Prostate gland (tissue), 2 donors: Measurements from ENCODE around the gene FBN3. TPM values are rescaled to one million over a fixed set of nuclear protein-coding genes. Genes with fewer than 3 reads are reported as not detected.

ENCODE experiments used
- DNase-seq: peaks from one replicate; pipeline ENCODE4 v3.0.0-alpha.2; 2019; ENCODE audit warnings: low spot score
- H3K27ac ChIP-seq, 2 donors: fragments of 200-600 bp; sonication (generic); 2 replicates each; pipeline ENCODE4 v1.5.1; 2017 to 2019
- H3K27me3 ChIP-seq: fragments of 200-600 bp; sonication (generic); replicated peaks from 2 replicates; pipeline ENCODE4 v1.5.1; 2019; ENCODE audit not compliant: insufficient read depth
- H3K36me3 ChIP-seq, 2 donors: fragments of 200-600 bp; sonication (generic); 1 replicate in 1 of 2; 2 replicates in 1 of 2; pipeline versions ENCODE4 v1.5.1 to v1.8.1; 2017 to 2019
- H3K4me1 ChIP-seq: fragments of 200-600 bp; sonication (generic); replicated peaks from 2 replicates; pipeline ENCODE4 v1.5.1; 2019
- H3K4me3 ChIP-seq, 2 donors: fragments of 200-600 bp; sonication (generic); 2 replicates each; pipeline ENCODE4 v1.5.1; 2017 to 2019
- H3K9me3 ChIP-seq: fragments of 200-600 bp; sonication (generic); 2 replicates; pipeline ENCODE4 v1.5.1; 2017
- POLR2A ChIP-seq: fragments of 450-650 bp; IDR thresholded peaks from one replicate; pipeline ENCODE4 v1.6.1; 2016; ENCODE audit warnings: antibody characterized with exemption, mild to moderate bottlenecking
- POLR2AphosphoS5 ChIP-seq: sonication (generic); formaldehyde crosslinking; IDR thresholded peaks from one replicate; pipeline ENCODE4 v1.6.1; 2017; ENCODE audit warnings: antibody characterized with exemption
- WGBS: methylation state at CpG from one replicate; pipeline ENCODE4 v1.1.5; 2018; 5-methylcytosine and 5-hydroxymethylcytosine counted together
- intact Hi-C: fragments of 100-400 bp; cut with DNase I; formaldehyde crosslinking; loops from one replicate; pipeline ENCODE4 v1.14.2; 2022
- total RNA-seq, 2 donors: library from RNA; depleted of rRNA; stranded (reverse); fragments of >200 nt; gene quantifications; one replicate each; pipeline ENCODE4 v1.1.0, GENCODE V29; 2016
- TF ChIP-seq, protein P1 (sequence below), 4 experiments: fragments of 200-600 bp in 2 of 4; fragments of 450-650 bp in 2 of 4; sonication (generic) in 2 of 4; IDR thresholded peaks; 1 replicate in 3 of 4; 2 replicates in 1 of 4; pipeline ENCODE4 v1.5.1; 2016 to 2019; ENCODE audit warnings: antibody characterized with exemption in 4 of 4, mild to moderate bottlenecking in 2 of 4, moderate library complexity in 2 of 4

Gene FBN3
- total RNA-seq, 2 donors from 2014 or later = 3.1 to 5.2 TPM

DNA sequence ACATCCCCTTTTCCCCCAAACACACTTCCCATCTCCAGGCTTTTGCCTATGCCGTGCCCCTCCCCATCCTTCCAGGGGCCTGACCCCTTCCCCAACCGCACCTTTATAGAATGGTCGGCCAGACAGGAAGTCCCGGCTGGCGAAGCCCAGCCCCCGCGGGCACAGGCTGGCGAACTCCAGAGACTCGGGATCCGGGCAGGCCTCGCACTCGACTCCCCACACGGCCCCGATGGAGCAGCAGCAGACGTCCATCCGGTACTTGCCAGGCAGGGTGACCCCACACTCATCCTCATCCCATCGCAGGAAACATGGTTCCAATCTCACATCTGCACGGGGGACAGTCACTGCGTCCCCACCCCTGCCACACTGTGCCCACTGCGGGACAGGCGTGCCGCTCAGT, 25.7 kb downstream of the FBN3 start:
- DNase-seq = no peak
- Histone ChIP-seq H3K27ac (no peak overlapping the region), H3K4me1 (no peaks in the 10 kb centered on the region), H3K36me3 (no peaks in the 10 kb centered on the region), H3K4me3 (no peak overlapping the region), H3K9me3 (no peaks in the 10 kb centered on the region), H3K27me3 (no peaks in the 10 kb centered on the region)
- WGBS = 94% methylated on average over 21 of the region's 22 CpGs
- TF ChIP-seq, protein P1, sequence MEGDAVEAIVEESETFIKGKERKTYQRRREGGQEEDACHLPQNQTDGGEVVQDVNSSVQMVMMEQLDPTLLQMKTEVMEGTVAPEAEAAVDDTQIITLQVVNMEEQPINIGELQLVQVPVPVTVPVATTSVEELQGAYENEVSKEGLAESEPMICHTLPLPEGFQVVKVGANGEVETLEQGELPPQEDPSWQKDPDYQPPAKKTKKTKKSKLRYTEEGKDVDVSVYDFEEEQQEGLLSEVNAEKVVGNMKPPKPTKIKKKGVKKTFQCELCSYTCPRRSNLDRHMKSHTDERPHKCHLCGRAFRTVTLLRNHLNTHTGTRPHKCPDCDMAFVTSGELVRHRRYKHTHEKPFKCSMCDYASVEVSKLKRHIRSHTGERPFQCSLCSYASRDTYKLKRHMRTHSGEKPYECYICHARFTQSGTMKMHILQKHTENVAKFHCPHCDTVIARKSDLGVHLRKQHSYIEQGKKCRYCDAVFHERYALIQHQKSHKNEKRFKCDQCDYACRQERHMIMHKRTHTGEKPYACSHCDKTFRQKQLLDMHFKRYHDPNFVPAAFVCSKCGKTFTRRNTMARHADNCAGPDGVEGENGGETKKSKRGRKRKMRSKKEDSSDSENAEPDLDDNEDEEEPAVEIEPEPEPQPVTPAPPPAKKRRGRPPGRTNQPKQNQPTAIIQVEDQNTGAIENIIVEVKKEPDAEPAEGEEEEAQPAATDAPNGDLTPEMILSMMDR (IDR thresholded peaks at IDR 0.05) = no peak
- no peak for TF ChIP-seq POLR2A
- no peak for TF ChIP-seq POLR2AphosphoS5
- intact Hi-C loops = no loop called here

DNA sequence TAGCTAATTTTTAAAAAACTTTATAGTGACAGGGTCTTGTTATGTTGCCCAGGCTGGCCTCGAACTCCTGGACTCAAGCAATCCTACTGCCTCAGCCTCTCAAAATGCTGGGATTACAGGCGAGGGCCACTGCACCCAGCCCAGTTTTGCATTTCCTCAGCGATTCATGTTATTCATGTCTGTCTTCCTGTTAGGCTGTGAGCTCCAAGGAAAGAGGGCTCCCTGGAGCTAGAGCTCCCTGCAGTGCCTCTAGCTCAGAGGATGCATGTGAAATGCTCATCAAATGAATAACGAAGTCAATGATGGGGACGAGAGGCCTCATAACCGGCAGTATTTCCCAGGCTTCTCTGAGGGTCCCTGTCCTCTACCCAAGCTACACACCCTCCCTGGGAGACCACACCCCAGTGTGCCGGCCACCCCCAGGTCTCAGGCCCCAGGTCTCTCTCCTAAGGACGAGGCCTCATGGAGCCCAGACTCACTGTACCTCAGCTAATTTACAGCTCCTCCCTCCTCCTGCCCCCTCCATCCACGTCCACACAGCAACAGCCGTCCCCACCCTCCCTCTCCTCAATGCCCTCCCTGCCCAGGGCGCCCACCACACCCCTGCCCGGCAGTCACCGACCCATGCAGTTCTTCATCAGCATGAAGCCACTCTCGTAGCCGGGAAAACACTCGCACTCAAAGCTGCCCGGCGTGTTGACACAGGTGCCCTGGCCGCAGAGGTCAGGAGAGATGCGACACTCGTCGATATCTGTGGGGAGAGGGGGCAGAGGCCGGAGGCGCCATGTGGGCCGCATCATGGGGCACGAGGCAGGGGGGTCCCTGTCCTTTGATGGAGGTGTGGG, 28.5 kb downstream of the FBN3 start:
- no peak overlapping the region for H3K4me3 ChIP-seq
- no peaks in the 10 kb centered on the region for H3K36me3 ChIP-seq
- H3K27ac ChIP-seq = no peak overlapping the region
- intact Hi-C loops = no loop called here
- DNase-seq = no peak
- WGBS = 90% methylated on average over 26 of the region's 26 CpGs
- no peaks in the 10 kb centered on the region for H3K9me3 ChIP-seq
- no peaks in the 10 kb centered on the region for H3K4me1 ChIP-seq
- TF ChIP-seq POLR2AphosphoS5 (no peak), POLR2A (no peak)
- TF ChIP-seq, protein P1 (IDR thresholded peaks at IDR 0.05) = no peak
- H3K27me3 ChIP-seq = no peaks in the 10 kb centered on the region

DNA sequence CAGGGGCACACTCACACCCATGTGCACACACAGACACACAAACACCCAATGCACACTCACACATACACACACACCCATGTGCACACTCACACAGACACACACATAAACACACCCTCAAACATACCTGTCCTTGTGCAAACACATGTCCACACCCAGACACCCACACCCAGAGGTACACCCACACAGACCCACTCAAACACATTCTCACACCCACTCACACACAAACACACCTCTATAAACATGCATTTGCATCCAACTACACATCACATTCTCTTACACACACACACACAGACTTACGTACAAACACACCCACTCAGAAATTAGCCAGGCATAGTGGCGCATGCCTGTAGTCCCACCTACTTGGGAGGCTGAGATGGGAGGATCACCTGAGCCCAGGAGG, 31.4 kb downstream of the FBN3 start:
- TF ChIP-seq, protein P1 (IDR thresholded peaks at IDR 0.05) = no peak
- TF ChIP-seq POLR2A (no peak), POLR2AphosphoS5 (no peak)
- Histone ChIP-seq H3K9me3 (no peaks in the 10 kb centered on the region), H3K36me3 (no peaks in the 10 kb centered on the region), H3K27ac (no peak overlapping the region), H3K4me3 (no peak overlapping the region), H3K27me3 (no peaks in the 10 kb centered on the region), H3K4me1 (no peaks in the 10 kb centered on the region)
- 100% methylated on average over 2 of the region's 2 CpGs for WGBS
- intact Hi-C loops = no loop called here
- DNase-seq = no peak

DNA sequence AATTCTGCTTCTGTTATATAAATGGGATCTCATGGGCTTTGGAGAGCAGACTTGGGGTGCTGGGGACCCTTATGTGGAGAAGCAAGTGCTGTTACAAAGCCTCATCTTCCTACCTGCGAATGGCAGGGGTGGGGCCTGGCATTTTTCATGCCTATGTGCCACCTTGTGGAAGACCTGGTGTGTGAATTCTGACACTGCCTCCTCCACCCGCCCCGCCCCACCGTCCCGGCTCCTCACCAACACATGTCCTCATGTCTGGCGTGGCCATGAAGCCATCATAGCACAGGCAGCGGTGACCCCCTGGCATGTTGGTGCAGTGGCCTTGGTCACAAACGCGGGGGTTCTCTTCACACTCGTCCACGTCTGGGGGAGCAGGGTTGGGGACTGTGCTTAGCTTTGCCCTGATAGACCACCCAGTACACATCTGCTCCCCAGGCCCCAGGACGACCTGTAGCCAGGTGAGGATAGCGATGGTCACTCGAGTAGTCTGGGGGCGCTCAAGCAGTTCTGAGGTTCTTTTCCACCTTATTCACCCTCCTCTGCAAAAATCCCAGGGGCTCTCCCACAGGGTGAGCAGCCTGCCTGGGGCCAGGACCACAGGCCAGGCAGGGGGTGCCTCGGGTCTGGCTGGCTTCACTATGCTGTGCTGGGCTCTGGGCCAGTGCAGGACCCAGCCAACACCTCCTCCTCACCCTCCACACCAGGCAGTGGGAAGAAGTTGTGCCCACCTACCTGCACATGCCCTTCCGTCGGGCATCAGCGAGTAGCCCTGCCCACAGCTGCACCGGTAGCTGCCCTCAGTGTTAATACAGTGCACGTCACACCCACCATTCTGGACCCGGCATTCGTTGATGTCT, 32.7 kb downstream of the FBN3 start:
- Histone ChIP-seq H3K9me3 (no peaks in the 10 kb centered on the region), H3K4me3 (no peak overlapping the region), H3K27me3 (no peaks in the 10 kb centered on the region), H3K27ac (no peak overlapping the region), H3K4me1 (no peaks in the 10 kb centered on the region), H3K36me3 (no peaks in the 10 kb centered on the region)
- TF ChIP-seq POLR2A = no peak
- no peak for TF ChIP-seq POLR2AphosphoS5
- TF ChIP-seq, protein P1 (IDR thresholded peaks at IDR 0.05) = no peak
- no peak for DNase-seq
- WGBS = 90% methylated on average over 23 of the region's 23 CpGs
- intact Hi-C loops = no loop called here
